ENCODE results near the gene S100G. TPM values are rescaled to one million over a fixed set of nuclear protein-coding genes. Genes with fewer than 3 reads are reported as not detected.

S100G gene
- total RNA-seq, 1 experiment from 2014 or later = not detected

GRCh38 chrX:16628946-16629595 lies 20.9 kb upstream of the S100G start:
- Histone ChIP-seq H3K4me2 (ENCODE audit: low read length) (no peak overlapping the region), H3K27ac (ENCODE audit: low read length) (no peak overlapping the region), H3F3A (ENCODE audit: low read length, unreplicated experiment) (no peaks in the 10 kb centered on the region), H3K4me1 (ENCODE audit: insufficient read depth, low read length) (peaks cover 8% of the 10 kb centered on the region; the same call in 1 of the 2 replicates), H3K9ac (ENCODE audit: low read length) (no peak overlapping the region), H3K4me3 (ENCODE audit: low read length) (no peak overlapping the region), H3K9me3 (ENCODE audit: low read length) (no peaks in the 10 kb centered on the region), H3K36me3 (ENCODE audit: low read depth, low read length) (no peaks in the 10 kb centered on the region), H3K79me2 (ENCODE audit: low read length) (no peaks in the 10 kb centered on the region), H3K9me2 (replicated peaks; ENCODE audit: low read length) (no peaks in the 10 kb centered on the region), H4K20me1 (ENCODE audit: low read length) (no peaks in the 10 kb centered on the region), H3K27me3 (ENCODE audit: low read length) (no peaks in the 10 kb centered on the region), H2AFZ (ENCODE audit: low read length) (no peak overlapping the region)
- ATAC-seq (no peak), DNase-seq (no peak)
- POLR2A ChIA-PET (ENCODE audit: unreplicated experiment) = no interaction called here
- CTCF ChIA-PET = no interaction called here
- TF ChIP-seq CTCF (conservative IDR thresholded peaks at IDR 0.05; ENCODE audit: low read depth, low read length) = no peak
- TF ChIP-seq EZH2 (IDR thresholded peaks at IDR 0.05; ENCODE audit: low read length, unreplicated experiment) = no peak
- no peak for TF ChIP-seq EZH2phosphoT487 (IDR thresholded peaks at IDR 0.05; ENCODE audit: borderline replicate concordance, low read length)
- no TSS peak for BruUV-seq (replicated peaks)
- intact Hi-C loops (cut with micrococcal nuclease) = no loop called here

GRCh38 chrX:16629909-16630308 lies 20.0 kb upstream of the S100G start:
- intact Hi-C loops (cut with micrococcal nuclease) = no loop called here
- Histone ChIP-seq H3K27me3 (ENCODE audit: low read length) (no peaks in the 10 kb centered on the region), H3K36me3 (ENCODE audit: low read depth, low read length) (no peaks in the 10 kb centered on the region), H2AFZ (ENCODE audit: low read length) (no peak overlapping the region), H3K9me3 (ENCODE audit: low read length) (no peaks in the 10 kb centered on the region), H3K9me2 (replicated peaks; ENCODE audit: low read length) (no peaks in the 10 kb centered on the region), H3K9ac (ENCODE audit: low read length) (no peak overlapping the region), H3K4me2 (ENCODE audit: low read length) (no peak overlapping the region), H3K79me2 (ENCODE audit: low read length) (no peaks in the 10 kb centered on the region), H3K27ac (ENCODE audit: low read length) (no peak overlapping the region), H4K20me1 (ENCODE audit: low read length) (no peaks in the 10 kb centered on the region), H3K4me3 (ENCODE audit: low read length) (no peak overlapping the region), H3K4me1 (ENCODE audit: insufficient read depth, low read length) (peaks cover 13% of the 10 kb centered on the region; the same call in 1 of the 2 replicates), H3F3A (ENCODE audit: low read length, unreplicated experiment) (no peaks in the 10 kb centered on the region)
- no TSS peak for BruUV-seq (replicated peaks)
- ATAC-seq (no peak), DNase-seq (no peak)
- CTCF ChIA-PET = no interaction called here
- TF ChIP-seq CTCF (conservative IDR thresholded peaks at IDR 0.05; ENCODE audit: low read depth, low read length) = no peak
- no peak for TF ChIP-seq EZH2 (IDR thresholded peaks at IDR 0.05; ENCODE audit: low read length, unreplicated experiment)
- TF ChIP-seq EZH2phosphoT487 (IDR thresholded peaks at IDR 0.05; ENCODE audit: borderline replicate concordance, low read length) = no peak
- POLR2A ChIA-PET (ENCODE audit: unreplicated experiment) = no interaction called here

GRCh38 chrX:16633754-16634153 lies 16.2 kb upstream of the S100G start:
- no peak overlapping the region for H3K9ac ChIP-seq (ENCODE audit: low read length)
- peak overlapping the region; percentile 25 for H3K27ac ChIP-seq (ENCODE audit: low read length)
- BruUV-seq (replicated peaks) = no TSS peak

More at GRCh38 chrX:16633754-16634153, 16.2 kb upstream of the S100G start:
- Histone ChIP-seq H3K9me3 (ENCODE audit: low read length) (no peaks in the 10 kb centered on the region), H3K4me1 (ENCODE audit: insufficient read depth, low read length) (peaks cover 19% of the 10 kb centered on the region; the same call in 1 of the 2 replicates), H3K36me3 (ENCODE audit: low read depth, low read length) (no peaks in the 10 kb centered on the region), H3K9me2 (replicated peaks; ENCODE audit: low read length) (no peaks in the 10 kb centered on the region), H3K79me2 (ENCODE audit: low read length) (no peaks in the 10 kb centered on the region), H3F3A (ENCODE audit: low read length, unreplicated experiment) (no peaks in the 10 kb centered on the region), H3K27me3 (ENCODE audit: low read length) (no peaks in the 10 kb centered on the region), H3K4me2 (ENCODE audit: low read length) (no peak overlapping the region), H4K20me1 (ENCODE audit: low read length) (no peaks in the 10 kb centered on the region), H3K4me3 (ENCODE audit: low read length) (no peak overlapping the region), H2AFZ (ENCODE audit: low read length) (no peak overlapping the region)
- intact Hi-C loops (cut with micrococcal nuclease) = no loop called here
- DNase-seq (peak; percentile 10), ATAC-seq (peak; percentile 33; the same call in 1 of the 2 replicates)
- CTCF ChIA-PET = no interaction called here
- POLR2A ChIA-PET (ENCODE audit: unreplicated experiment) = no interaction called here
- TF ChIP-seq CTCF (conservative IDR thresholded peaks at IDR 0.05; ENCODE audit: low read depth, low read length) (no peak), EZH2phosphoT487 (IDR thresholded peaks at IDR 0.05; ENCODE audit: borderline replicate concordance, low read length) (no peak), EZH2 (IDR thresholded peaks at IDR 0.05; ENCODE audit: low read length, unreplicated experiment) (no peak)
